Measurements from ENCODE around the gene SGMS1.
"Not testable (repeated sequence)": the region's sequence is repeated elsewhere in the genome, so short reads cannot be mapped to it uniquely, and the experiment has no call there.

SGMS1 gene

DNA sequence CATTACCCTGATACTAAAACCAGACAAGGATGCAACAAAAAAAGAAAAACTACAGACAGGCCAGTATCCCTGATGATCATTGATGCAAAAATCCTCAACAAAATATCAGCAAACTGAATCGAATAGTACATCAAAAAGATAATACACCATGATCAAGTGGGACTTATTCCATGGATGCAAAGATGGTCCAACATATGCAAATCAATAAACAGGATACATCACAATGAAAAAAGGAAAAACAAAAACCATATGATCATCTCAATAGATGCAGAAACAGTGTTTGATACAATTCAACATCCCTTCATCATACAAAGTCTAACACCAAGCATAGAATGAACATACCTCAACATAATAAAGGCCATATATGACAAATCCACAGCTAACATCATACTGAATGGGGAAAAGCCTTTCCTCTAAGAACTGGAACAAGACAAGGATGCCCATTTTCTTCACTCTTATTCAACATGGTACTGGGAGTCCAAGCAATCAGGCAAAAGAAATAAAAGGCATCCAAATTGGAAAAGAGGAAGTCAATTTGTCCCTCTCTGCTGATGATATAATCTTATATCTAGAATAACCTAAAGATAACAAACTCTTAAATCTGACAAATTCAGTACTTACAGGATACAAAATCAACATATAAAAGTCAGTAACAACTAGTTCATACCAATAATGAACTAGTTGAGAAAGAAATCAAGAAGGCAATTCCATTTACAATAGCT, 323.6 kb downstream of the SGMS1 start:
- intact Hi-C loops (cut with DNase I): no loop called here
- DNase-seq: no peak

DNA sequence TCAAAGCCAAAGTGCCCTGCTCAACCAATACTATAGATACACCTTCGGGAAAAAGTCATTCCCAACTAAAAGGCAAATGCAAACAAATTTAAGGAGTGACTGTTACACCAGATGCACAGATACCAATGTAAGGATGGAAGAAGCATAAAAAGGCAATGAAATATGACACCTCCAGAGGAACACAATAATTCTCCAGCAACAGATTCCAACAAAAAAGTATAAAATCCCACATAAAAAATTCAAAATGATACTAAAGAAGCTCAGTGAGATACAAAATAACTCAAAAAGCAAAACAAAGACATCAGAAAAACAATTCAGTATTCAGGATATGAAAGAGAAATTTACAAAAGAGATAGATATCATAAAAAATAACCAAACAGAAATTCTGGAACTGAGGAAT, 328.4 kb downstream of the SGMS1 start:
- DNase-seq: no peak
- intact Hi-C loops (cut with DNase I): no loop called here

DNA sequence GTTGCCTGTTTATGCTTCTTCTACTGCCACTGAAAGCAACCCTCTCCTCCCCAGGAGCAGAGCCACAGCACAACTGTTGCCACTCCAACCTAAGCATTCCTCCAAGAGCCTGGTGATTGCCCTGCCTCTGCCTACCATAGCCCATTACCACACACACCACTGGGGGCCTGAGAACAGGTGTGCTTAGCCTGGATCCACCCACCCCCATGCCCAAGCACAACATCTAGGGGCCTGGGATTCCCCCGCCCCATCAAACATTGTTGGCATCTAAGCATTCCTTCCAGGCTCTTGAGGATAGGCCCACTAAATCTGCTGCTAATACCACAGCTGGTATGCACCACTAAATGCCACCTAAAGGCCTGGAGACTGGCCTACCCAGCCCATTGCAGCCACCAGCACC, 329.2 kb downstream of the SGMS1 start:
- intact Hi-C loops (cut with DNase I): loop anchor here (5.0 kb wide), 1 partner anchor 333 kb away; no protein-coding TSS in a partner anchor

DNA sequence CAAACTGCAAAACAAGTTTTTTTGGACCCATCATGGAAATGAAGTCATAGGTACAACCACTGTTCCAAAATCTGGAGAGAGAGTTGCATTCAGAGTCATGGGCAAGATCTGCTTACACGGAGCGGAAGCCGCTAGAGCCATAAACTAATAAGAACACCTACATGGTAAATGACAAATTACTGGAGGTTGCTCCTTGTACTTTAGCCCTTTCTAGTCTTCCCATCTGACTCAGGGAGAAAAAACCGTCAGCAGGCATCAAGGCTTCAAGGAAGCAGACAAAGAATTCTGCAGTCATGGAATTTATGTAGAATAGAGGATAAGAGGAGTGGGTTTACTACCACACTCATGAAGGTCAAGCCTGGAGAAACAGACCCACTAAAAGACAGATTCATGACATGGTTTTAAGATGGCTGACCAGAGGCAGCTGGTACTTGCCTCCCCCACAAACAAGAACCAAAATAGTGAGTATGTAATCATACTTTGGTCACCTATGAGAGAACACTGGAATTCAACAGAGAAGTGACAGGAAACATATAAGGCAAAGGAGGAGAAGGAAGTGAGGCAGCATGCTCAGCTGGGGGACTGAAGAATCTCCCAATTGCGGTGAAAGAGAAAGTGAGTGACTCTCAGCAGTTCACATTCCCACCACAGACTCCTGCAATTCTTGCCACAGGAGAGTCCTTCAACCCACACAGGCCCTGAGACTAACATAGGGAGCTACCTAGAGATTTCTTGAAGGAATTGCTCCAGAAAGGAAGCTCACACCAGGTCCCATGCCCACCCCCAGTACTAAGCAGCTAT, 330.0 kb downstream of the SGMS1 start:
- intact Hi-C loops (cut with DNase I): loop anchor here (5.0 kb wide), 1 partner anchor 334 kb away; no protein-coding TSS in a partner anchor

More for the DNA sequence above, 329.2 kb downstream of the SGMS1 start:
- DNase-seq: no peak

DNA sequence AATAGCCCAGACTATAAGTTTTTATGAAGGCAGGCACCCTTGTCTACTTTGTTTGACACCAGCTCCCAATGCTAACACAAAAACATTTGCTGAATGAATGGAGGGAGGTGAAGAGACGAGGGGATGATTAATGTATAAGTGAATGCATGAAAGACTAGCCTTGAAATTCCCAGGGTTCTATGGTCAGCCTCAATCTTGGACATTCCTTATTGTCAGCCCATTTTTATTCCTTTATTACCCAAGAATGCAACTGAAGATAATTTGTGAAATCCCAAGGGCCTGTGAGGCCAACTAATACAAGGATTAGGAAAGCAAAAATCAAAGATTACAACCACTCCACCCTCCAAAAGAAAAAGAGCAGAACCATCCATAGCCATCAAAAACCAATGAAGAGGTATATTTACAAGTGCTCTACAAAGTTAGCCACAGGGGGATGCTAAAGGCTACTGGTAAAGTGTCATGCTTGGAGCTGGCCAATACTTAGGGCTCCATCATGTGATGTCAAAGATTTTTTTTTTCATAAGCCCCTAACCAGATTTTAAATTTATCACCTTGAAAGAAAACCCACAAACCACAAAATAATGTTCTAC, 332.4 kb downstream of the SGMS1 start:
- intact Hi-C loops (cut with DNase I): loop anchor here (5.0 kb wide), 1 partner anchor 336 kb away; no protein-coding TSS in a partner anchor
- no peak for DNase-seq

More for the DNA sequence above, 330.0 kb downstream of the SGMS1 start:
- DNase-seq: no peak

DNA sequence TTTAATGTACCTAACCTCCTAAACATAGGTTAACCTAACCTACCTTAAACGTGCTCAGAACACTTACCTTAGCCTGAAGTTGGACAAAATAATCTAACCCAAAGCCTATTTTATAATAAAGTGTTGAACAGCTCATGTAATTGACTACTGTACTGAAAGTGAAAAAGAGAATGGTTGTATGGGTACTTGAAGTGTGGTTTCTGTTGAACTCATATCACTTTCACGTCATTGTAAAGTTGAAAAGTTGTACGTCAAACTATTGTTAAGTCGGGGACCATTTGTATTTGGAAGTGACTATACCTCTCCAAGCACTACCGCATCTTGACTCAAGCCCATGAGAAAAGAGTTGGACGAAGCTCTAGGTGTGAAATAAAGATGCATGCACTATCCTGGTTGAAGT, 334.6 kb downstream of the SGMS1 start:
- DNase-seq: no peak
- intact Hi-C loops (cut with DNase I): no loop called here

DNA sequence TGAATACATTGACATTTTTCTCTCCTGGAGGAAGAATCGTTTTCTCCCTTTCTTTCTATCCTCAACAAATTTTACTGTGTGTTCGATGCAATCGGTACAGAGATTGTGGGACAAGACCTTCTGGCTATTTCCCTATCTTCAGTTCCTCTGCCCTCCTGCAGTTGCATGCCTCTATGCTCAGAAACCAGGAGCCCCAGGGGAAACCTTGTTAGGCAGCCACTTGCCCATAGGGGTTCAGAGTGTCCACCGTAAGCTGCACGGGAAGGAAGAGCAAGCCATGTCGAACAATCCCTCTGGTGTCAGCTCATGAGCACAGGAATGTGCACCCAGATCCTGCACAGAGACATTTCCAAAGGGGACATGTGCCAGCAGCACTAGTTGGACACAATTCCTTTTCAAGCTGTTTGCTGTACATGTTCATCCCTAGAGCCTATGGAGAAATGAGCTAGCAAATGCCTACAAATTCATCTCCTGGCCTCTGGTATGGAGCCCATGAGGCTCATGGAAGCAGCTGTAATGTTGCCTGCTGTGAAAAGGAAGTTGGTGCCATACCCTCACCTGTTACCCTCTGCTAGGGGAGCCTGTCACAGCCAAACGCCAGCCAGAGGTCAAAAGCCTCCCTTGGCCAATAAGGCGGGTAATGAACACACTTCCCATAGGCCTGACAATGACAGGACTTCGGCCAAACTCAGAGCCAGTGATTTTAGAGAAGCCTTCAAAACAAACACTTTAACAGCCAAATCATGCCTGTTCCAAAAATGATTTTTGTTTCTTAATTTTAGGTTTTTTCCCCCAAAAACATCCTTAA, 336.6 kb downstream of the SGMS1 start:
- DNase-seq: no peak
- intact Hi-C loops (cut with DNase I): no loop called here

DNA sequence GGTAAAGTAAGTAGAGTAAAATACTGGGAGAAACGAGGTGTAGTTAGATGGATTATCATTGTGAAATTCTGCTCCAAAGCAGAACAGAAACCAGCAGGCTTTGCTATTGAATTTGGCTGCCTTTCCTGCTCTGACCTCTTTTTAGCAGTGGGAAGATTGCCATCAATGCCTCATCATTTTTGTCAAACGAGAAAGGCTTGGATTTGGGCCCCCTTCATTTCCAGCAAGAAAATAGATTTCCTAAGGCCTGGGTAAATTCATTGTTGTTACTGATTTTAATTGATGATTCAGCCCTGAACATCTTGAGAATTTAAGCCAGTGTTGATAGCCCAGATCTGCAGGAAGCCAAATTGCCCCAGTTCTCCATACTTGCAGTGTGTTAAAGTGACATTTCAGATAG, 337.2 kb downstream of the SGMS1 start:
- intact Hi-C loops (cut with DNase I): no loop called here
- DNase-seq: no peak

DNA sequence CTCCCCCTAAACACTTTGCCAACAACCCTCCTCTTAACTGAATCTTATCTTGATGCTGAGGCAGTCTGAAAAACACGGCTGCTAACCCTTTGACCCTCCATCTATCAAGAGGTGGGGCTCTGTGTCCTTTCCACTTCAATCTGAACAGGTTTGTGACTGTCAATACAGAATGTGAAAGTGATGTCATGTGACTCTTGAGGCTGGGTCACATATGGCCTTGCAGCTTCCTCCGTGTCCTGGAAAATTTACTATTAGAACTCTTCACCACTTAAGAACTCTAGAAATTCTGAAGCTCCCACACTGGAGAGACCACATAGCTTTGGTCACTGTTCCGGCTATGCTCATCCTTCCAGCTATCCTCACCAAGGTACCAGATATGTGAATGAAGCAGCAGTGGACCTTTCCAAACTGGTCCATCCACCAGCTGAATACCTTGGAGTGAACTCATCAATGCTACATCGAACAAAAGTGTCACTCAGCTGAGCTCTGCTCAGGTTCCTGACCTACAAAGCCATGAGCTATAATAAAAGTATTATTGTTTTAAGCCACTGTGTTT, 341.7 kb downstream of the SGMS1 start:
- DNase-seq: no peak
- intact Hi-C loops (cut with DNase I): no loop called here

DNA sequence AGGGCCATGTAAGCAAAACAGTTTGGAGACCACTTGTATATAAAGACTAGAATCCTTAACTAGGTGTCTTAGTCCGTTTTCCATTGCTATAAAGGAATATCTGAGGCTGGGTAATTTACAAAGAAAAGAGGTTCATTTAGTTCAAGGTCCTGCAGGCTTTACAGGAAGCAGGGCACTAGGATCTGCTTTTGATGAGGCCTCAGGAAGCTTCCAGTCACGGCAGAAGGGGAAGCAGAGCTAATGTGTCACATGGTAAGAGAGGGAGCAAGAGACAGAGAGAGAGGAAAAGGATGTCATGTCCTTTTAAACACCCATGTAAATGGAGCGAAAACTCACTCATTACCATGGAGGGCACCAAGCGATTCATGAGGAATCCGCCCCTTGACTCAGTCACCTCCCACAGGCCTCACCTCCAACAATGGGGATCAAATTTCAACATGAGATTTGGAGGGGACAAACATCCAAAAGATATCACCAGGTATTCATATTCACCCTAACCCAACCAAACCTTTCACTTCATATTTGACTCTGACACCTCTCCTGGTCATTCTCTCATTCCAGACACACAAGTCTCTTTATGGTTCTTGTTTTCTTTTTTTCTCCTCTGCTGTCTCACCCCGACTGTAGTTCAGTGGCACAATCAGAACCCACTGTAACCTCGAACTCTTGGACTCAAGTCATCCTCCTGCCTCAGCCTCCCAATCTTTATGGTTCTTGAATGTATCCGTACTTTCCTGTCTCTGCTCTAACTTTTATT, 342.4 kb downstream of the SGMS1 start:
- intact Hi-C loops (cut with DNase I): no loop called here
- no peak for DNase-seq

DNA sequence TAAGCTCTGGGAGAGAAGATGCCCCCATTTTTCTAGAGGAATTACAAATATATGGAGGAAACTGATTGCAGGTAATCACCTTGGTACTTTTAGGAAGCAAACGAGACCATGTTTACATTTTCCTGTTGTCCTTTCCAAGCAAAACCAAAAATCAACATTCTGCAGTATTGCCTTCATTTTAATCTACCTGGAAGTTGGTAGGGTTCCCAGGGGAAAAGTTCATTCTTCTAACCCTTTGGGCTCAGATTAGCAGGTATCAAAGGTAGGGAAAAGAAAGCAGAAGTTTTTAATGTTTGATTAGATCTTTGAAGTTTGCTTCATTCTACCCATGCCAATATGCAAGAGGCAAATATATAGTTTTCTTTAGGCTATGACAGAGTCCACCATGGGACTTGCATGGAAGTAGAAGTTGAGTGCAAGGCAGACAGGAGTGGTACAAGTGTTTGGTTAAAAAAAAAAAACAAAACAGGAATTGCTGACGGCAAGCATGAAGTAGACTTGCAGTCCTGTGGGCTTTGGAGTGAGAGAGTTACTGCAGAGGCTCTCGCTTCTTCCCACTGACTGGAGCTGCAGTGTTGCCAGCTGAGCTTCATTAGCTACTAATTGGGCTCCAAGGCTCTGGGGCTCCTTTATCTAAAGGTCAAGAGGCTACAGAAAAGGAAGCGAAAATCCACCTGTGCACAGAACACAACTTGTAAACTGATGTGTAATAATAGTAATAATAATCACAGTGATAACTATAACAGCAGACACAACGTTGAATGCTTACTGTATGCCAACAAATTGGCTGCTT, 343.5 kb downstream of the SGMS1 start:
- intact Hi-C loops (cut with DNase I): no loop called here
- DNase-seq: no peak

DNA sequence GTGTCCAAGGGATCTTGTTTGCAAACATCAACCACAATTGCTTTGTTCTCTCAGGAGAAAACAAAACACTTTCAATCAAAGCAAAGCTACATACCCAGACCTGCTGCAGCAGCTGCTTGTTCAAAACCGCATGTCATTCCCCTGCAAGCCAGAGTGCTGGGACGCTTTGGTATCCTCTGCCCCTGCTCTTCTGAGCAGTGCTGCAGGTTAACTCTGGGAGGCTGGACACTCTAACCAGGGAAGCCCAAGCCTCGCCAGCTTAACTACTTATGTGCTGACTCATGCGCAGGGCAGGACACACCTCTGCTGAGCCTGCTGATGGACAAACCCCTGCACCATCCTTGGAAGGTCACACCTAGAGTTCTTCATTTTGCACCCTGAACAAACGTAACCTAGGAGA, 344.3 kb downstream of the SGMS1 start:
- DNase-seq: no peak
- intact Hi-C loops (cut with DNase I): no loop called here

DNA sequence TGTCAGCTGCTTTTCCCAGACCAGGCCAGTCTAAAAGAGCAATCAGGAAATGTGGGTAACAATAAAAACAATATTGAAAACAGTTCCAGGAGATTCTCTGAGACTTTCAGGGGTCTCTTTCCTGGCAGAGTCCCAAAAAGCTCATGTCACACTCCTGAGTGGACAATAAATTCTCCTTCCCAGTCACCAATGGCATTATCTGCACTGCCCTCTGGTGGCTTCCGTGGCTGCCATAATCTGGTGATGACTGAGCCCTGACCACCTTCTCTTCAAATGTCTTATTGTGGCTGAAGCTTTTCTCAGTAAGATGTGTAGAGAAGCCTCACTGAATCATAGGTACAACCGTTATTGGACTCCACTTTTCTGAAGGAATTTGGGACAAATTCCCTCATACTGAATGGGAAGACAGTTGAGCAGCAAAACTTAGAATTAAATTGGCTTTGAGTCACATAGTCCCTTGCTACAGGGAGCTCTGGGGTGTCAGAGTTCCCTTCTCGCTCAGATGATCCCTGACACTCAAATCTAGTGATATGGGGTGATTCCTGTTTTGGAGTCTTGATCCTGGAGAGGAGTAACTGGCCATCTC, 348.0 kb downstream of the SGMS1 start:
- peak in 5 of 10 donors; percentile 41 to 83 (median 59) for DNase-seq
- intact Hi-C loops (cut with DNase I): no loop called here

DNA sequence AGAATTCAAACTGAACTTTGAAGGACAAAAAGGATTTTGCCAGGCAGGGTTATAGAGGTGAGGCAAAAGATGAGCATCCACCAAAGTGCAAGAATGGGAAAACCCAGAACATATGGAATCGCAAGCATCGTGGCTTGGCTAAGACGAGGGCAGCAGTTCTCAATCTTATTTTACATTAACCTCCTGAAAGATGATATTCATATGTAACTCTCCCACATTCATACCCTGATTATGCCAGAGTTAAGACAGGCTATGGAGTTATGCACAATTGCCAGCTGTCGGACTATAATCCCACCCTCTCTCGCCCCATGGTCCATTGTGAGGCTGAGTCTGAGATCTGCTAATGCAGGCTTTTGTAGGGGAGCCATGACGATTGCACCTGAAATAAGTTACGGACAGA, 351.2 kb downstream of the SGMS1 start:
- intact Hi-C loops (cut with DNase I): no loop called here
- no peak for DNase-seq

DNA sequence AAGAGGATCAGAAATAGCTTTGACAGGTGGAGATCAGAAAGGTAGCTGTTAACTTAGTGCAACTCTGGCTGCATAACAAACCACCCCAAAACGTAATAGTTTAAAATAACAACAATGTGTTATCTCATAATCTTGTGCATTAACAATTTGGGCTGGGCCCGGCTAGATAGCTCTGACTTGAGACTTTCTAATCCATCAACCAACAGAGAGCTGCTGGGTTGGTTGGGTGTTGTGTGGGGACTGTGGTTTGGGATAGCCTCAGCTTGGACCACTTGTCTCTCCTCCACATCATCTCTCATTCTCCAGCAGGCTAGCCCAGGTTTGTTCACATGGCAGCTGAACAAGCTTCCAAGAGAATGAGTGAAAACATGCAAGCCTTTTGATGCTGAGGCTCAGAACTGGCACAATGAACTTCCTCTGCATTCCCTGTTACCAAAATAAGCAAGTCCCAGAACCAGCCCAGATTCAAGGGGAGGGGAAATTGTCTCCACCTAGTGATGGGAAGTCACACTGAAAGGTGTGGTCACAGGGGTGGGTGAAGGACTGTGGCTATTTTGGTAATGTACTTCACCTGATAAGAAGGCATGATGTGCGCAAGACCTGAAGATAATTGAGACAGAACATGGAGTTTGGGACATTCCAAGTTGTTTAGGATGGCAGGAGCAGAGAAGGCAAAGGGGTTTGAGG, 352.0 kb downstream of the SGMS1 start:
- no peak for DNase-seq
- intact Hi-C loops (cut with DNase I): no loop called here

DNA sequence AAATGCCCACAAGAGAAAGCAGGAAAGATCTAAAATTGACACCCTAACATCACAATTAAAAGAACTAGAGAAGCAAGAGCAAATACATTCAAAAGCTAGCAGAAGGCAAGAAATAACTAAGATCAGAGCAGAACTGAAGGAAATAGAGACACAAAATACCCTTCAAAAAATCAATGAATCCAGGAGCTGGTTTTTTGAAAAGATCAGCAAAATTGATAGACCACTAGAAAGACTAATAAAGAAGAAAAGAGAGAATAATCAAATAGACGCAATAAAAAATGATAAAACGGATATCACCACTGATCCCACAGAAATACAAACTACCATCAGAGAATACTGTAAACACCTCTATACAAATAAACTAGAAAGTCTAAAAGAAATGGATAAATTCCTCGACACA, 355.9 kb downstream of the SGMS1 start:
- intact Hi-C loops (cut with DNase I); DNase-seq: not testable (repeated sequence)

DNA sequence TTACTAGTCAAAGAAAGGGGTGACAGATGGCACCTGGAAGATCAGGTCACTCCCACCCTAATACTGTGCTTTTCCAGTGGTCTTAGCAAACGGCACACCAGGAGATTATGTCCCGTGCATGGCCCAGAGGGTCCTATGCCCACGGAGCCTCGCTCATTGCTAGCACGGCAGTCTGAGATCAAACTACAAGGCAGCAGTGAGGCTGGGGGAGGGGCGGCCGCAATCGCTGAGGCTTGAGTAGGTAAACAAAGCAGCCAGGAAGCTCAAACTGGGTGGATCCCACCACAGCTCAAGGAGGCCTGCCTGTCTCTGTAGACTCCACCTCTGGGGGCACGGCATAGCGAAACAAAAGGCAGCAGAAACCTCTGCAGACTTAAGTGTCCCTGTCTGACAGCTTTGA, 361.1 kb downstream of the SGMS1 start:
- DNase-seq; intact Hi-C loops (cut with DNase I): not testable (repeated sequence)

DNA sequence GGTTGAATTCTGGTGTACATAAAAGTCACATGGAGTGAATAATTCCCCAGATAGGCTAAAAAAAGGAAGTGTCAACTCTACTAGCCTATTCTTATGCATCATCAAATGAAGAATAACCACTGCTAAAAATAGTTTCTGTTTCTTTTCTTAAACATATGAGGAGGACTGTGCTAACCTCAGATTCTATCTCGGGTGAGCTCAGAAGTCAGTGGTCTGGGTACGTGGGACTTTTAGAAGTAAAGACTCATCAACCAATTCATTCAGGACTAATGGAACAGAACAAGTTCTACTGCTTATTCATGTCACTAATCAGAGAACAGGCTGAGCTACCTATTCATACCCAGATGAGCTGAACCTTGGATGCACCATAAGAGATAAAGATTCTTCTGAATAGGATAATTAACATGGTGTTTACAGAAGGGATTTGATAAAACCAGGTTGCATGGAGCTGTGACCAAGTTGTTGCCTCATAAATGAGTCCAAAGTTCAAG, 362.9 kb downstream of the SGMS1 start:
- intact Hi-C loops (cut with DNase I): no loop called here
- no peak for DNase-seq
